ENCODE measurements around the gene GGNBP2.

The GGNBP2 gene

DNA sequence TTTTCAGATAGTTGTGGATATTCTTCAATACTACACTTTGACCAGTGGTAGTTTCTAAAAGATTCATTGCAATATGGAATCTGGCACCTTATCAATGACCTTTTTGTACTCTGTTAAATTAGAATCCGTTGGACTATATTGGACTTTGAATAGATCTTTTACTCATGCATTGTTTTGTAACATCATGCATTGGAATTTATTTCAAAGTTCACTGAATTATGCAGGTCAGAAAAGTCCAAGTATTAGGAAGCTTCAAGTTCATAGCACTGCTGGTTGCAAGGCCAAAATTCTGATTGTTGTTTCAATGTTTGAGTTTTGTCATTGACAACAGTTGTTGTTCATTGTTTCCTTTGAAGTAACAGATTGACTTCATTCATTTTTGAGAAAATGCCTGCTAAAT is 39.1 kb downstream of the GGNBP2 start:
- Histone ChIP-seq H4K8ac (ENCODE audit: low read depth, low read length) (no peak overlapping the region), H3K14ac (ENCODE audit: low read length) (no peak overlapping the region), H3K4me1 (ENCODE audit: control insufficient read depth in 1 of 2, insufficient read depth in 2 of 2, low read length in 2 of 2) (no peaks in the 10 kb centered on the region), H2BK12ac (ENCODE audit: low read length) (no peak overlapping the region), H4K91ac (ENCODE audit: low read depth, low read length) (no peak overlapping the region), H4K12ac (ENCODE audit: low read depth, low read length) (no peak overlapping the region), H3K23ac (ENCODE audit: low read length) (no peak overlapping the region), H3K4ac (ENCODE audit: low read depth, low read length) (no peak overlapping the region), H3K36me3 (ENCODE audit: control insufficient read depth in 1 of 2, insufficient read depth in 2 of 2, low read length in 2 of 2) (peaks cover 29 to 52% of the 10 kb centered on the region in 2 experiments), H3K79me1 (ENCODE audit: low read length) (no peaks in the 10 kb centered on the region), H3K9me3 (ENCODE audit: insufficient read depth, low read depth, low read length) (no peaks in the 10 kb centered on the region), H3K27ac (ENCODE audit: low read depth, low read length) (no peak overlapping the region), H3K79me2 (ENCODE audit: control insufficient read depth, insufficient read depth, low read length, poor library complexity) (no peaks in the 10 kb centered on the region), H3K4me2 (ENCODE audit: low read length) (no peak overlapping the region), H3K4me3 (ENCODE audit: low read depth, low read length) (no peak overlapping the region), H3K18ac (ENCODE audit: low read length) (no peak overlapping the region), H2AFZ (ENCODE audit: insufficient read depth, low read length, poor library complexity) (no peak overlapping the region), H3K9ac (ENCODE audit: low read length) (no peak overlapping the region), H3K27me3 (ENCODE audit: insufficient read depth, low read length) (no peaks in the 10 kb centered on the region), H2BK120ac (ENCODE audit: insufficient read depth, low read length, poor library complexity) (no peak overlapping the region), H2AK5ac (ENCODE audit: low read length) (no peak overlapping the region), H2BK5ac (ENCODE audit: low read depth, low read length, poor library complexity) (no peak overlapping the region)
- DNase-seq: peak; percentile 38 to 85
- WGBS (ENCODE audit: extremely low coverage, insufficient coverage, insufficient read length): no CpG with 5 or more reads among the region's 1 CpG

DNA sequence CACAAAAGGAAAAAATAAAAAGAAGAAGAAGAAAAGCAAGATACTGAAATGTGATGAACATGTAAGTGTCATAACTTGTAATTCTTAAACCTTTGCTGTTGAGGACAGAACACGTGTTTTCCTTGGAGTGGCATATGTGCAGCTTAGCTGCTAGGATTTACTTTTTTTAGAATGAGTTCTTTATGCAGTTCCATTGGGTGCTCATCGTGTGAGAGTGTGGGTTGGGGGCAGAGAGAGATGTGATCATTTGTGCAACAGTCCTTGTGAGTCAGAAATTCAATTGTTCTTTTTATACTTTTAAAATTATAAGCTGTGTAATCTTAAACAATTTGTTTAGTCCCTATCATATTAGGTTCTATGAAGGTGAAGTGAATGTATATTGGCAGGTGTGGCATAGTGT is 41.4 kb downstream of the GGNBP2 start:
- H3K4me3 ChIP-seq (ENCODE audit: low read depth, low read length): no peak overlapping the region
- no peaks in the 10 kb centered on the region for H3K79me1 ChIP-seq (ENCODE audit: low read length)
- no peak overlapping the region for H3K4ac ChIP-seq (ENCODE audit: low read depth, low read length)
- H2BK120ac ChIP-seq (ENCODE audit: insufficient read depth, low read length, poor library complexity): no peak overlapping the region
- H3K79me2 ChIP-seq (ENCODE audit: control insufficient read depth, insufficient read depth, low read length, poor library complexity): no peaks in the 10 kb centered on the region
- no peak overlapping the region for H2AK5ac ChIP-seq (ENCODE audit: low read length)
- no peak overlapping the region for H4K91ac ChIP-seq (ENCODE audit: low read depth, low read length)
- H4K12ac ChIP-seq (ENCODE audit: low read depth, low read length): no peak overlapping the region
- no CpG with 5 or more reads among the region's 2 CpGs for WGBS (ENCODE audit: extremely low coverage, insufficient coverage, insufficient read length)
- H3K36me3 ChIP-seq (ENCODE audit: control insufficient read depth in 1 of 2, insufficient read depth in 2 of 2, low read length in 2 of 2): peaks cover 22 to 37% of the 10 kb centered on the region in 2 experiments
- no peak overlapping the region for H4K8ac ChIP-seq (ENCODE audit: low read depth, low read length)
- H3K9me3 ChIP-seq (ENCODE audit: insufficient read depth, low read depth, low read length): no peaks in the 10 kb centered on the region
- H2BK5ac ChIP-seq (ENCODE audit: low read depth, low read length, poor library complexity): no peak overlapping the region
- H3K27ac ChIP-seq (ENCODE audit: low read depth, low read length): no peak overlapping the region
- no peaks in the 10 kb centered on the region for H3K4me1 ChIP-seq (ENCODE audit: control insufficient read depth in 1 of 2, insufficient read depth in 2 of 2, low read length in 2 of 2)
- H3K18ac ChIP-seq (ENCODE audit: low read length): no peak overlapping the region
- no peak overlapping the region for H2BK12ac ChIP-seq (ENCODE audit: low read length)
- no peaks in the 10 kb centered on the region for H3K27me3 ChIP-seq (ENCODE audit: insufficient read depth, low read length)
- H2AFZ ChIP-seq (ENCODE audit: insufficient read depth, low read length, poor library complexity): no peak overlapping the region
- H3K4me2 ChIP-seq (ENCODE audit: low read length): no peak overlapping the region
- no peak overlapping the region for H3K14ac ChIP-seq (ENCODE audit: low read length)
- no peak overlapping the region for H3K23ac ChIP-seq (ENCODE audit: low read length)
- no peak overlapping the region for H3K9ac ChIP-seq (ENCODE audit: low read length)
- DNase-seq: no peak

DNA sequence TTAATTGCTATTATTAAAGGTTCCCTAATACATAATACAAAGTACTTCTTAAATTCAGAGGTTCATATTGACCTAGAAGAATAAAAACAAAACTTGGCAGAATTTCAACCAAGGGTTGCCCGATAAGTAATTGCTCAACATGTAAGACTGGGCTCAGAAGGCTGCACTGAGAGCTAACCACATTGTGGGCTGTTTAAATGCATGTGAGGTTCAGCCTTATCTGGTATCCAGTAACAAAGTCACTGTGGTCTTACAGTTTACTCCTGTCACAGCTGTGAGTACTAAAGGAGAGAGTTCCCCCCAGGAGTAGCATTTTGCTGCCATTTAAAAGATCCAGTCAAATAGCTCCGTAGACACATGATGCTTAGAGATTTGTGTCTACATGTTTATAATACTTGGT is 45.4 kb downstream of the GGNBP2 start:
- H2BK12ac ChIP-seq (ENCODE audit: low read length): no peak overlapping the region
- no peak overlapping the region for H3K14ac ChIP-seq (ENCODE audit: low read length)
- H3K27me3 ChIP-seq (ENCODE audit: insufficient read depth, low read length): no peaks in the 10 kb centered on the region
- no peak overlapping the region for H2AK5ac ChIP-seq (ENCODE audit: low read length)
- no peak overlapping the region for H3K27ac ChIP-seq (ENCODE audit: low read depth, low read length)
- no peak for DNase-seq
- H3K9ac ChIP-seq (ENCODE audit: low read length): no peak overlapping the region
- no peak overlapping the region for H3K18ac ChIP-seq (ENCODE audit: low read length)
- no peak overlapping the region for H3K4me3 ChIP-seq (ENCODE audit: low read depth, low read length)
- peaks cover 19 to 20% of the 10 kb centered on the region in 2 experiments for H3K4me1 ChIP-seq (ENCODE audit: control insufficient read depth in 1 of 2, insufficient read depth in 2 of 2, low read length in 2 of 2)
- H2BK120ac ChIP-seq (ENCODE audit: insufficient read depth, low read length, poor library complexity): no peak overlapping the region
- peaks cover 11 to 20% of the 10 kb centered on the region in 2 experiments for H3K36me3 ChIP-seq (ENCODE audit: control insufficient read depth in 1 of 2, insufficient read depth in 2 of 2, low read length in 2 of 2)
- no peak overlapping the region for H3K23ac ChIP-seq (ENCODE audit: low read length)
- no peak overlapping the region for H3K4me2 ChIP-seq (ENCODE audit: low read length)
- H2BK5ac ChIP-seq (ENCODE audit: low read depth, low read length, poor library complexity): no peak overlapping the region
- H4K12ac ChIP-seq (ENCODE audit: low read depth, low read length): no peak overlapping the region
- no peak overlapping the region for H4K91ac ChIP-seq (ENCODE audit: low read depth, low read length)
- WGBS (ENCODE audit: extremely low coverage, insufficient coverage, insufficient read length): no CpG with 5 or more reads among the region's 2 CpGs
- H3K4ac ChIP-seq (ENCODE audit: low read depth, low read length): no peak overlapping the region
- peaks cover 4% of the 10 kb centered on the region for H3K79me1 ChIP-seq (ENCODE audit: low read length)
- H3K9me3 ChIP-seq (ENCODE audit: insufficient read depth, low read depth, low read length): no peaks in the 10 kb centered on the region
- H3K79me2 ChIP-seq (ENCODE audit: control insufficient read depth, insufficient read depth, low read length, poor library complexity): peaks cover 5% of the 10 kb centered on the region
- no peak overlapping the region for H2AFZ ChIP-seq (ENCODE audit: insufficient read depth, low read length, poor library complexity)
- H4K8ac ChIP-seq (ENCODE audit: low read depth, low read length): no peak overlapping the region

DNA sequence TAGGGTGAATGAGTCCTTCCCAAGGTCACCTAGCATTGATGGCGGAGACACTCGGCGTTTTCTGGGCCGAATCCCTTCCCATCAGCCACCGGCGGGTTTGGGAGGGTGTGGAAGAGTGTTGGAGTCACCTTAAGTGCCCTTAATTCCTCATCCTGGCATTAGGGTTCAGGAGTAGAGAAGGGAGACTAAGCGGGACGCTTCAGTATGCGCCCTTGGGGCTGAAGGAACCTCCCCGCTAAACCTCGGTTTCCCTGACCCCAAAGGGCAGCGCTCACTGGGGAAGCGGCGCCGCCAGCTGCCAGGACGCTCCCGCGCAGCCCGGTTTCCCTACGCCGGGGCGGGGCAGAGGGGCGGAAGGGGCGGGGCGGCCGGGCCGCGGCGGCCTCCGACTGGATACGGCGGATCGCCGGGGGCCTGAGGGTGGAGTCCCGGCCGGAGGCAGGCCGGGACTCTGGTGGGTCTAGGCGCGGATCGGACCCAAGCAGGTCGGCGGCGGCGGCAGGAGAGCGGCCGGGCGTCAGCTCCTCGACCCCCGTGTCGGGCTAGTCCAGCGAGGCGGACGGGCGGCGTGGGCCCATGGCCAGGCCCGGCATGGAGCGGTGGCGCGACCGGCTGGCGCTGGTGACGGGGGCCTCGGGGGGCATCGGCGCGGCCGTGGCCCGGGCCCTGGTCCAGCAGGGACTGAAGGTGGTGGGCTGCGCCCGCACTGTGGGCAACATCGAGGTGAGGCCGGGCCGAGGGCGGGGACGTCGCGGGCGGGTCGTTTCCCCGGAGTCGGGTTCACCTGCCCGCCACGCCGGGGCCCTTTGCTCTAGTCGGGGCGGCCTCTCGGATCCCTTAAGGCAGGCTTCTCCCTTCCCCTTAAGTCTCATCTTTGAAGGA is 47.0 kb downstream of the GGNBP2 start, which contains the start of gene DHRS11:
TSS of gene DHRS11 (plus strand) at position 446 of the 882 bp plus-strand sequence. CDS start at position 577, 131 bp downstream.
- peak within 1 kb of the TSS; percentile 9 for H3K27ac ChIP-seq (ENCODE audit: low read depth, low read length)
- peak within 1 kb of the TSS; percentile 70 for H3K4me2 ChIP-seq (ENCODE audit: low read length)
- no peak within 1 kb of the TSS for H2BK12ac ChIP-seq (ENCODE audit: low read length)
- H3K27me3 ChIP-seq (ENCODE audit: insufficient read depth, low read length): no peaks in the 10 kb centered on the region
- peak within 1 kb of the TSS; percentile 85 for H3K4ac ChIP-seq (ENCODE audit: low read depth, low read length)
- peak within 1 kb of the TSS; percentile 86 for H3K4me3 ChIP-seq (ENCODE audit: low read depth, low read length)
- H2BK120ac ChIP-seq (ENCODE audit: insufficient read depth, low read length, poor library complexity): peak within 1 kb of the TSS; percentile 48
- H4K91ac ChIP-seq (ENCODE audit: low read depth, low read length): peak within 1 kb of the TSS; percentile 71
- H3K23ac ChIP-seq (ENCODE audit: low read length): no peak within 1 kb of the TSS
- no peak within 1 kb of the TSS for H2BK5ac ChIP-seq (ENCODE audit: low read depth, low read length, poor library complexity)
- peaks cover 19 to 20% of the 10 kb centered on the region in 2 experiments for H3K4me1 ChIP-seq (ENCODE audit: control insufficient read depth in 1 of 2, insufficient read depth in 2 of 2, low read length in 2 of 2)
- peak; percentile 50 to 77 for DNase-seq
- peak within 1 kb of the TSS; percentile 70 for H3K18ac ChIP-seq (ENCODE audit: low read length)
- peak within 1 kb of the TSS; percentile 98 for H2AFZ ChIP-seq (ENCODE audit: insufficient read depth, low read length, poor library complexity)
- H3K79me1 ChIP-seq (ENCODE audit: low read length): peaks cover 4% of the 10 kb centered on the region
- H3K79me2 ChIP-seq (ENCODE audit: control insufficient read depth, insufficient read depth, low read length, poor library complexity): peaks cover 5% of the 10 kb centered on the region
- peak within 1 kb of the TSS; percentile 21 for H2AK5ac ChIP-seq (ENCODE audit: low read length)
- H3K14ac ChIP-seq (ENCODE audit: low read length): peak within 1 kb of the TSS; percentile 79
- no peaks in the 10 kb centered on the region for H3K9me3 ChIP-seq (ENCODE audit: insufficient read depth, low read depth, low read length)
- H4K8ac ChIP-seq (ENCODE audit: low read depth, low read length): peak within 1 kb of the TSS; percentile 55
- peak within 1 kb of the TSS; percentile 80 for H3K9ac ChIP-seq (ENCODE audit: low read length)
- H3K36me3 ChIP-seq (ENCODE audit: control insufficient read depth in 1 of 2, insufficient read depth in 2 of 2, low read length in 2 of 2): peaks cover 9 to 16% of the 10 kb centered on the region in 2 experiments
- H4K12ac ChIP-seq (ENCODE audit: low read depth, low read length): peak within 1 kb of the TSS; percentile 67
- no CpG with 5 or more reads among the region's 87 CpGs for WGBS (ENCODE audit: extremely low coverage, insufficient coverage, insufficient read length)
